ENCODE measurements around the gene ITGA6.

ITGA6 gene

DNA sequence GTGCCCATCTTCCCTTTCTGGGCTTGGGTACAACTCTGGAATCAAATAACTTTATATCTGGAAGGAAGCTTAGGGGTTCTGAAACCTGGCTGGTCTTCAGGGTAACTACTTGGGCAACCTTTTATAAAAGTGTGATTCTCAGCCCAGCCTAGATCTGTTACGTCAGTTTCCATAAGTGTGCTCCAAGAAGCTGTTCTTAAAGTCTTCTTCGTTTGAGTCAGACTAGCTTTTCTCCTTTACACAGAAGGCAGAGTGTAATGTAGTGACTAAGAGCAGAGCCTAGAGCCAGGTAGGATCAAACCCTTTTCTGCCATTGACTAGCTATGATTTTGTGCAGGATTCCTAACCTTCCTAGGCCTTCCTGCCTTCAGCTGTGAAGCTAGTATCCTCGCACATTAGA is 5.8 kb downstream of the ITGA6 start:
- TF ChIP-seq, protein P1, sequence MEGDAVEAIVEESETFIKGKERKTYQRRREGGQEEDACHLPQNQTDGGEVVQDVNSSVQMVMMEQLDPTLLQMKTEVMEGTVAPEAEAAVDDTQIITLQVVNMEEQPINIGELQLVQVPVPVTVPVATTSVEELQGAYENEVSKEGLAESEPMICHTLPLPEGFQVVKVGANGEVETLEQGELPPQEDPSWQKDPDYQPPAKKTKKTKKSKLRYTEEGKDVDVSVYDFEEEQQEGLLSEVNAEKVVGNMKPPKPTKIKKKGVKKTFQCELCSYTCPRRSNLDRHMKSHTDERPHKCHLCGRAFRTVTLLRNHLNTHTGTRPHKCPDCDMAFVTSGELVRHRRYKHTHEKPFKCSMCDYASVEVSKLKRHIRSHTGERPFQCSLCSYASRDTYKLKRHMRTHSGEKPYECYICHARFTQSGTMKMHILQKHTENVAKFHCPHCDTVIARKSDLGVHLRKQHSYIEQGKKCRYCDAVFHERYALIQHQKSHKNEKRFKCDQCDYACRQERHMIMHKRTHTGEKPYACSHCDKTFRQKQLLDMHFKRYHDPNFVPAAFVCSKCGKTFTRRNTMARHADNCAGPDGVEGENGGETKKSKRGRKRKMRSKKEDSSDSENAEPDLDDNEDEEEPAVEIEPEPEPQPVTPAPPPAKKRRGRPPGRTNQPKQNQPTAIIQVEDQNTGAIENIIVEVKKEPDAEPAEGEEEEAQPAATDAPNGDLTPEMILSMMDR (IDR thresholded peaks at IDR 0.05; ENCODE audit: low read depth, low read length) = no peak
- Histone ChIP-seq H3K9me3 (ENCODE audit: severe bottlenecking) (no peaks in the 10 kb centered on the region), H3K36me3 (no peaks in the 10 kb centered on the region), H3K27me3 (ENCODE audit: insufficient read depth, low read depth, severe bottlenecking) (no peaks in the 10 kb centered on the region), H3K27ac (no peak overlapping the region), H3K4me3 (ENCODE audit: low read depth, low read length) (no peak overlapping the region)
- DNase-seq = no peak

DNA sequence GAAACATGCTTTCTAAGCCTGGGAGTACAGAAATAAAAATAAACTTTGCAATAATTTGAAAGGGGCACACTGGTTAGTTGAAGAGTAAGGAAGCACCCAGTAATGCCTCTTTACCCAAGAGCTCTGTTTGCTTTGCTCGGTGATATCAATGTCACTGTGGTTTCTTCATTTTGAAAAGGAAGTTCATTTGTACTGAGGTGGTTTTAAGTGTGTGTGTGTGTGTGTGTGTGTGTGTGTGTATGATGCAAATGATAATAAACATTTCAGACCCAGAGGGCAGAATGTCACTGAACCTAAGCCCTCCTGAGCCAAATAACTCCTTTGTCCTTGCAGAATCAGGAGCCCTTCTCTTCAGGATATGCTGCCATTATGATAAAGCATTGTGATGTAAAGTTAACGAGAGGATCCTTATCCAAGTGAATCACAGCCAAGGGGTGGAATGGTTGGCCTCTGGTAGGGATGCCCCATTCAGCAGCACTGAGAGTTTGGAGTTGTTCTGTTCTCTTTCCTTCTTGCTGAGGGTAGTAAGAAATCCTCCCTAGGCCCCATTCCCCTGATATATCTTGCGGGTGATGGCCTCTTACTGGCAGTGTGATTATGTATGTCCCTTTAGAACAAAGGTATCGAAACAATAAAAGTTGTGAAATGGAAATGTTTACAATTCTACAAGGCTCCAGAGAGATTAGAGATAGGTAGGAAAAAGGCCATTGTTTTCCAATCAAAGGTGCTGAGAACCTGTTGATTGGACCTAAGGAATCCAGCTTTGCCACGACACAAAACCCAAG is 7.6 kb downstream of the ITGA6 start:
- no peaks in the 10 kb centered on the region for H3K36me3 ChIP-seq
- no peak overlapping the region for H3K27ac ChIP-seq
- H3K27me3 ChIP-seq (ENCODE audit: insufficient read depth, low read depth, severe bottlenecking) = no peaks in the 10 kb centered on the region
- H3K9me3 ChIP-seq (ENCODE audit: severe bottlenecking) = no peaks in the 10 kb centered on the region
- TF ChIP-seq, protein P1 (IDR thresholded peaks at IDR 0.05; ENCODE audit: low read depth, low read length) = no peak
- no peak overlapping the region for H3K4me3 ChIP-seq (ENCODE audit: low read depth, low read length)
- no peak for DNase-seq

DNA sequence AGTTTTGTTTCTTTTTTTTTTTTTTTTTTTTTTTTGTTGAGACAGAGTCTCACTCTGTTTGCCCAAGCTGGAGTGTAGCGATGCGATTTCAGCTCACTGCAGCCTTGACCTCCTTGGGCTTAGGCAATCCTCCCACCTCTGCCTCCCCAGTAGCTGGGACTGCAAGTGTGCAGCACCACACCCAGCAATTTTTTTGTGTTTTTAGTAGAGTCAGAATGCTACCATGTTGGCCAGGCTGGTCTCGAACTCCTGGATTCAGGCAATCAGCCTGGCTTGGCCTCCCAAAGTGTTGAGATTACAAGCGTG is 8.2 kb downstream of the ITGA6 start:
- H3K27me3 ChIP-seq (ENCODE audit: insufficient read depth, low read depth, severe bottlenecking) = no peaks in the 10 kb centered on the region
- no peaks in the 10 kb centered on the region for H3K36me3 ChIP-seq
- no peak overlapping the region for H3K27ac ChIP-seq
- no peaks in the 10 kb centered on the region for H3K9me3 ChIP-seq (ENCODE audit: severe bottlenecking)
- no peak for DNase-seq
- TF ChIP-seq, protein P1 (IDR thresholded peaks at IDR 0.05; ENCODE audit: low read depth, low read length) = no peak
- H3K4me3 ChIP-seq (ENCODE audit: low read depth, low read length) = no peak overlapping the region

DNA sequence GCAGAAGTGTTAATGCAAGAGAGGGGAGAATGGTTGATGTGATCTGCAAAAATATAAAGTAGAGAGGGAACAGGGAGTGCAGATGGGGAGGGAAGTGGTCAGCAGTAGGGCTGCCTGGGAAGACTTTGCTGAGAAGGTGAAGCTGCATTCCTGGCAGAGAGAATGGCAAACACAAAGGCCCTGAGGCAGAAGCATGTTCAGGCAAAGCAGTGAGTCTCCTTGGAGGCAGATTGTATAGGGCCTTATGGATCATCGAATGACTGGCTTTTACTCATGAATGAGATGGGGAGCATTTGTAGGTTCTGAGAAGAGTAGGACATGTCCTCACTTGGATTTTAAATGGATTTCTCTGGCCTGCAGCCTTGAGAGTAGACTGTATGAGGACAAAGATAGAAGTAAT is 9.5 kb downstream of the ITGA6 start:
- Histone ChIP-seq H3K4me3 (ENCODE audit: low read depth, low read length) (no peak overlapping the region), H3K9me3 (ENCODE audit: severe bottlenecking) (no peaks in the 10 kb centered on the region), H3K27me3 (ENCODE audit: insufficient read depth, low read depth, severe bottlenecking) (no peaks in the 10 kb centered on the region), H3K36me3 (no peaks in the 10 kb centered on the region), H3K27ac (no peak overlapping the region)
- no peak for DNase-seq
- TF ChIP-seq, protein P1 (IDR thresholded peaks at IDR 0.05; ENCODE audit: low read depth, low read length) = no peak

DNA sequence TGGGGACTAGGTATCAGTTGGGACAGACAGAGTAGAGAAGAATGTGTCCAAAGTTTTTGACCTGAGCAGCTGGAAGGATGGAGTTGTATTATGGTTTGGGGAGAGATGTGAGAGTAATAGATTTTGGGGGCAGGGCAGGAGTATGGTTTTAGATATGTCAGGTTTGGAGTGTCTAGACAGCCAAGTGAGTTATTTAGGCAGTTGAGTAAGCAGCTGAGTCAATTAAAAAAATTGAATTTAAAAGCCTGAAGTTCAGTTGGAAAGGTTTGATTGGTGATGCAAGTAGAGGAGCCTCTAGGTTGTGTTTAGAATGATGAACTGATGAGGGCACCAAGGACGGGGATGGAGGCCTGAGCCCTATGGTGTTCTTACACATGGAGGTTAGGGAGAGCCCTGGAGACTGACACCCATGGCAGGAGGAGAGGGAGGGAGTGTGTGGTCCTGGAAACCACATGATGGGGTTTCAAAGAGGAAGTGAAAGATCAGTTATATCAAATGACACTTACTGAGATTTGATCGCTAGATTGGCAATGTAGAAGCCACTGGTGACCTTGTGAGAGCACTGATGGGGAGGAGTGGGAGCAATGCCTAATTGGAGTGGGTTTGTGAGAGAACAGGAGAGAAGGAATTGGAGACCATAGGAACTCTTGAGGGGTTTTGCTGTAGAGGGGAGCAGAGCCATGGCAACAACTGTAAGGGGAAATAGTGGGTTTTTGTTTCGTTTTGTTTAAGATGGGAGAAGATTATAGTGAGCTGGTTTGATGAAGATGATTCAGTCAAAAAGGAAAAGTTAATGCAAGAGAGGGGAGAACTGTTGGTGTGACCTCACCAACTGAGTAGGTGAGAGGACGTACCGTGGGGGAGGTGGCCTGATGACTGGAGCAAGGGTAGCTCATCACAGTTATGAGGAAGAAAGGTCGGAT is 10.3 kb downstream of the ITGA6 start:
- H3K27ac ChIP-seq = no peak overlapping the region
- no peaks in the 10 kb centered on the region for H3K36me3 ChIP-seq
- DNase-seq = no peak
- H3K27me3 ChIP-seq (ENCODE audit: insufficient read depth, low read depth, severe bottlenecking) = no peaks in the 10 kb centered on the region
- H3K4me3 ChIP-seq (ENCODE audit: low read depth, low read length) = no peak overlapping the region
- H3K9me3 ChIP-seq (ENCODE audit: severe bottlenecking) = no peaks in the 10 kb centered on the region
- TF ChIP-seq, protein P1 (IDR thresholded peaks at IDR 0.05; ENCODE audit: low read depth, low read length) = no peak
